Measurements from ENCODE around the gene LTBP1.

- no peak for TF ChIP-seq USF2 (IDR thresholded peaks at IDR 0.05)
- TF ChIP-seq CHD4 (IDR thresholded peaks at IDR 0.05; ENCODE audit: borderline replicate concordance): no peak
- TF ChIP-seq CTCF (IDR thresholded peaks at IDR 0.05): no peak
Measured at GRCh38 chr2:33391529-33392255, 444.9 kb downstream of the LTBP1 start.
